DMS114 treated with DMSO at 0.1 percent for 48 hours (cell line): ENCODE measurements around the gene RAB40A.
A peak's percentile ranks its signal among the peaks of the same experiment; 100 is the strongest.

Experiments
- DNase-seq: peaks from one replicate; lab custom pipeline; 2025; ENCODE audit not compliant: unreplicated experiment; lab: John Stamatoyannopoulos, UW

The RAB40A gene

GRCh38 chrX:103519389-103519788 is at the start of gene RAB40A:
Gene RAB40A (minus strand): TSS chrX:103519489. CDS start chrX:103500756, 18,733 bp downstream.
- no peak for DNase-seq

DNA sequence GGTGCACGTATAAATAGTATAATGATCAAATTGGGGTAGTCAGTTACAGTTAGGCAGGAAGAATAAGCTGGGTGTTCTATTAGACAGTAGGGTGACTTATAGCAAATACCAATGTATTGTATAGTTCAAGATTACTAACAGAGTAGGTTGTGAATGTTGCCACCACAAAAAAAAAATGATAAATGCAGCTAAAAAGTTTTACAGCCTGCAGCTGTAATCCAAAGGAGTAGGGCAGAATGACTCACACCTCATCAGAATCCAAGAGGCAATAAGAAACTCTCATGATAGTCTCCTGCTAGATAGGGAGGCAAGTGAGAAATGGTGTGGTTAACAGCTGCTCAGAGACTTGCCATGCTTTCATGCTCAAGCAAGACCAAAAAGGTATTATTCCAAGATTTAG is 46.5 kb upstream of the RAB40A start:
- DNase-seq, result no peak

DNA sequence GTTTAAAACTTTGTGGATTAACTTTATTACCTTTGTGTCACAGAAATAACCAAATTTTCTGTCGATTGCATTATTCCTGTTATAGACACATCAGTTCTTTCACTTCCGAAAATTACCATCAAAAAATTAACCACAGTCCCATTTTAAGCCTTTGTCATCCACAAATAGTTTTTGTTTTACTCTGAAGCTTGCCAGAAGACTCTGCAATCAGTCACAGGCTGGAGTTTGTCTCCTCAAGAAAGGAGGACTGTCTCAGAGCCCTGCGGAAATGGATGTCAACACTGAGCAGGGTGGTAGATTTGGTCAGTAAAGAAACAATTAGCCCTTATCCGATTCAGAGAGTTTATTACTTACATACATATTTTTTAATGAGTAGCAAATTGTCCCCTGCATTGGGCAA is 45.9 kb upstream of the RAB40A start:
- no peak for DNase-seq

- DNase-seq, result no peak
Measured at GRCh38 chrX:103562801-103563200, 43.5 kb upstream of the RAB40A start.

DNA sequence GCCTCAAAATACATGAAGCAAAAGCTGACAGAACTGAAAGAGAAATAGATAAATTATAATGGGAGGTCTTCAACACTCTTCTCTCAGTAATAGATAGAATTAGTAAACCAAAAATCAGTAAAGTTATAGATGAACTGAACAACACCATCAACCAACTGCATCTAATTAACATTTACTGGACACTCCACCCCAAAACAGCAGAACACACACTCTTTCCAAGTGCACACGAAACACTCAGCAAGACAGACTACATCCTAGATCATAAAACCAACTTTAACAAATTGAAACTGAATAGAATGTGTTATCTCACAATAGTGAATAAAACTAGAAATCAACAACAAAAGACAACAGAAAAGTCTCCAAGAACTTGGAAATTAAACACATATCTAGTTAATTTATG is 41.0 kb upstream of the RAB40A start:
- DNase-seq, result no peak

DNA sequence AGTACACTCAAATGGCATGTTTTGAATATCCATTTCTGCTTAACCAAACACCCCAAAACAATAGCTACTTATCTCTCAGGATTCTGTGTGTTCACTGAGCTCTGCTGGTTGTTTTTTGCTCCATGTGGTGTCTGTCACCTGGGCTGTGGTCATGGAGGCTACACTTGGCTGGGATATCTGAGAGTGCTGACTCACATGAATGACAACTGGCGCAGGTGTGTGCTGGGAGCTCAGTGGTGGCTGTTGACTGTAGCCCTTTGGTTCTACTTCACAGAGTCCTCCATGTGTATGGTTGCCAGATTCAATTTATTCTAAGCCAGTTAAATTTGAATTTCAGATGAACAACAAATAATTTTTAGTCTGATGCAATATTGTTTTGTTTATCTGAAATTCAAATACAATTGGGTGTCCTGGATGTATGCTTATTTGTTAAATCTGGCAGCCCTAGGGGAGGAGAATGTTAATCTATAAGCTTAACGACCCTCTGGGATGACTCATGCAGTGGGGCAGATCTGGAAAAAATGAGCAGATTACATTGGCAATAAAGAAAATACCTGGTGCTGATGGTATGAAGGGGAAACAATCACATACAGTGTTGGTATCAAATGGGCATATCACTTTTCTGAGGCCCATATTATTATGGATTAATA is 37.8 kb upstream of the RAB40A start:
- no peak for DNase-seq

DNA sequence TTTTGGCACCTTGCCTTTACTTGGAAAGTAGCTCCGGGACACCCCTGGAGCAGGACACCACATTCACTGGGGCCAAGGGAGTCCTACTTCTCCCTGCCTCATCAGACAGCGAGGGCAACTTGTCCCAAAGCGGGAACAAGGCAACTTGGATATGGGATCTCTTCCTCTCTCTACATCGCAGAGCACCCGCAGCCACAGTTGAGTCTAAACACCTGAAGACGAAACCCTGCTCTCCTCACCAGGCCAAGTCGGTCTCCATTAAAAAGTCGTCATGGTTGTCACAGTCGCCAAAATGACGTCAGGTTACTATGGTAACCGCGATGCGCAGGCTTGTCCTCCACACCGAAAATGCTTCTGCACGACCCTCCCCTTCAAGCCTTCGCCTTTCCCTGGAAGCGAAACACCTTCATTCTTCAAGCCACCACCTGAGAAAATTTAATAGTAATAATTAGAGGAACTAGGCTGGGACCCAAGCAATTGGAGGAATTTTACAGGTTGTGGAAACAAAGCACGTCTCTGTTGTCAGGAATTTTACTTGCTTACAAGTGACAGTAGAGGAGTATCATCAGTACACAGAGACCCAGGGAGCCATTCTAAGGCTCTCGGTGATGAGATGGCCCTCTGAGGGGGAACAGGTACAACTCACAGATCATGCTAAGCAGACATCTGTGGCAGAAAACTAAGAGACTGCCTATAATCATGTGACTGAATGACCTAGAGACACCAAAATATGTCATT is 35.6 kb upstream of the RAB40A start:
- DNase-seq, result peak; percentile 80

DNA sequence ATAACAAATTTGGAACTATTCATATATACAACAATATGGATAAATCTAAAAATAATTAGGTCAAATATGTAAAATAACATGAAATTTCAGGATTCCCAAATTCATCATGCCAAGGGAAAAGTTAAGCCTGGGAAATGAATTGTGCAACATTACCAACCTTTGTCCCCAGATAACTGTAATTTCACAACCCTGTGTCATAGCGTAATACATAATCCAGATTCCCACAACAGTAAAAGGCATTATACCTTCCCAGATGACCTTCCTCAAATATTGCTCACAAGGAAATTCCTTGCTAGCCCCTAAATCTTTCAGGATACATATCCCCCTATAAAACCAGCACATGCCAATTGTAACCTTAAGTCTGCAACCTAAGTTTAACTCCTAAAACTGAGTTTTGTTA is 32.9 kb upstream of the RAB40A start:
- DNase-seq, result no peak

GRCh38 chrX:103550415-103551051 is 31.2 kb upstream of the RAB40A start:
- no peak for DNase-seq

DNA sequence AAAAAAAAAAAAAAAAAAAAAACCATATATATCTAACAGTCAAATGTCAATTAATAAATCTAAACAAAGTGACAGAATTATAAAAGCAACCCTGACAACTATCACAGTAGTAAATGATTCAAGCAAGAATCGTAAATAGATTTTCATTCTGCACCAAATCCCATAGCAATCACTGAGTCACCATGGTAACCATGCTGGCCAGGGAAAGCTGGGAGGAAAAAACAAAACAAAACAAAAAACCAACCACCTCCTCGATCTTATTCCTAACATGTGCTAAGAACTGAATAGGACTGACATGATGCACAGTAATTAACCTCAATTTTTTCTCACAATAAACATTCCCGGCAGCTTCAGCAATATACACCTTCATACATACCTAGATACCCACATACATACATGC is 30.6 kb upstream of the RAB40A start:
- no peak for DNase-seq

DNA sequence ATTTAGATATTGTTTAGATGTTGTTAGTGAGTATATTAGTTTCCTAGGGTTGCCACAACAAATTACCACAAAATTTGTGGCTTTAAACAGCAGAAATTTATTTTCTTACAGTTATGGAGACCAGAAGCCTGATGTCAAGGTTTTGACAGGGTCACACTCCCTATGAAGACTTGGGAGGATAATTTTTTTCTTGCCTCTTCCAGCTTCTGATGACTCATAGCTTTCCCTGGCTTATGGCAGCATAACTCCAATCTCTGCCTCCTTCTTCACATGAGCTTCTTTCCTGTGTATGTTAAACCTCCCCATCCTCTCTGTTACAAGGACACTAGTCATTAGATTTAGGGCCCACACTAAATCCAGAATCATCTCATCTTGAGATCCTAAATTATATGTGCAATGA is 20.9 kb upstream of the RAB40A start:
- DNase-seq, result no peak

- DNase-seq, result no peak
Measured at GRCh38 chrX:103539695-103540094, 20.4 kb upstream of the RAB40A start.

GRCh38 chrX:103538728-103539127 is 19.4 kb upstream of the RAB40A start:
- no peak for DNase-seq

GRCh38 chrX:103537871-103538387 is 18.6 kb upstream of the RAB40A start:
- no peak for DNase-seq

- no peak for DNase-seq
Measured at GRCh38 chrX:103536732-103537131, 17.4 kb upstream of the RAB40A start.

- DNase-seq, result no peak
Measured at GRCh38 chrX:103536071-103536470, 16.8 kb upstream of the RAB40A start.

DNA sequence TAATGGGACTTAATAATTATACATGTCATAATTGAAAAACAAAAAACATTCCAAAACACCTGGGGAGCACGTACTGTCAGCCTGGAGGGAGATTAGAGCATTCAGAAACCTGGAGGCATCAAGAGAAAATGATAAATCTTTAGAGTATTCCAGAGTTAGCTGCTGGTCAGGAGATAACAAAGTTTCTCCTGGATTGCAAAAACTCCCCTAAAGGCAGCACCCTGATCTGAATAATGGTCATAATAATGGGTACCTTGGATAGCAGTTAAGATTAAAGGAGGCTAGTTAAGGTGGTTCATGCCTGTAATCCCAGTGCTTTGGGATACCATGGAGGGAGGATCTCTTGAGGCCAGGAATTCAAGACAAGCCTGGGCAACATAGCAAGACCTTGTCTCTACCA is 15.9 kb upstream of the RAB40A start:
- no peak for DNase-seq

DNA sequence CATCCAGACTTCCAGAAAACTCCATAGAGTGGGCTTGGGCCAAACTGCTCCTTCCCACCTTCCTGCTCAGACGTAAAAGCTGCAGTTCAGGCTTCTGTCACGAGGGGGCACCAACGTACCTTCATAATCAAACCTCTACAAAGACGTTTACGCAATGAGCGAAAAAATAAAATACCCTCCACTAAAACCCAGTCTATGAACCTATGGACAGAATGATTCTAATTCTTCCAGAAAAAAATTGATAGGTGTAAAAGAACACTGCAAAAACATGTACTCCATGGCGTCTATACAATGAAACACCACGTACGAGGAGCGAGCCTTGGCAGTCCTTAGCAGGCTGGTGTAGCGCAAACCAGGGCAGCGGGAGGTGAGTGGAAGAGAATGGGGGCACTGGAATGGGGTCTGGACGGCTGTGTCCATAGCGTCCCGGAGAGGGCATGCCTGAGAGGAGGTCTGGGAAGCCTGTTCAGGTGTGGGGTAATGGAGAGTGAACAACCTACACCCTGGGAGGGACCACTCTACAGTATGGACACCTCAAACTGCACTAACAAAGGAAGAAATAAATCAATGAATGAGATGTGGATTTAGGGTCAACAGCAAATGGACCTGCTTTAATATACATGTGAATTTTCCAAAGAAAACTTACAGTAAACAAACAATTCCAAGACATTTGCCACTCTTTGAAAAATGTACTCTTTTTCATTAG is 14.4 kb upstream of the RAB40A start:
- peak; percentile 58 for DNase-seq

- DNase-seq, result no peak
Measured at GRCh38 chrX:103531002-103531401, 11.7 kb upstream of the RAB40A start.

DNA sequence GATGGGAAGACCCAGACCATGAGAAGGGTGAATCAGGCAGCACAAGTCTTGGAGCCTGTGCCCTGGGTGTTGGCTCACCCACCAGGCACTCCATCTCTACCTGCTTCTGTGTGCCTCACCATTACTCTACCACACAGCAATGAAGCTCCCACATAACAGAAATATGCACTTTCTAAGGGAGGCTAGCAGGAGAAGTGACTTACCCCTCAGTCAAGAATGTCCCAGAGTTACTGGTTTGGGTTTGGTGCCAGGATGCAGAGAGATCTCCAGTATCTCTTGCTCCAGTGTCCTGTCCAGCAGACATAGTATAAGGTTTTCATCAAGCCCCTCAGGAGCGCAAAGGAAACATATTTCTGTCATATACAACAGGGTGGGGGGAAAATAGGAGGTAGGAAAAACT is 11.3 kb upstream of the RAB40A start:
- DNase-seq, result no peak

DNA sequence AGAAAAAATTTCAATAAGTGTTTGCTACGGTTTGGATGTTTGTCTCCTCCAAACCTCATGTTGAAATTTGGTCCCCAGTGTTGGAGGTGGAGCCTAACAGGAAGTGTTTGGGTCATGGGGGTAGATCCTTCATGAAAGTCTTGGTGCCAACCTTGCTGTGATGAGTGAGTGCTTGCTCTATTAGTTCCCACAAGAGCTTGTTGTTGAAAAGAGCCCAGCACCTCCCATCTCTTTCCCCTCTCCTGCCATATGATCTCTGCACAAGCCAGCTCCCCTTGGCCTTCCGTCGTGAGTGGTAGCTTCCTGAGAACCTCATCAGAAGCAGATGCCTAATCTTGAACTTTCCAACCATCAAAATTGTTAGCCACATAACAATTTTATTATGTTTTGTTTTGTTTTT is 10.3 kb upstream of the RAB40A start:
- no peak for DNase-seq
